ENCODE data around the gene PHF5A.

DNA sequence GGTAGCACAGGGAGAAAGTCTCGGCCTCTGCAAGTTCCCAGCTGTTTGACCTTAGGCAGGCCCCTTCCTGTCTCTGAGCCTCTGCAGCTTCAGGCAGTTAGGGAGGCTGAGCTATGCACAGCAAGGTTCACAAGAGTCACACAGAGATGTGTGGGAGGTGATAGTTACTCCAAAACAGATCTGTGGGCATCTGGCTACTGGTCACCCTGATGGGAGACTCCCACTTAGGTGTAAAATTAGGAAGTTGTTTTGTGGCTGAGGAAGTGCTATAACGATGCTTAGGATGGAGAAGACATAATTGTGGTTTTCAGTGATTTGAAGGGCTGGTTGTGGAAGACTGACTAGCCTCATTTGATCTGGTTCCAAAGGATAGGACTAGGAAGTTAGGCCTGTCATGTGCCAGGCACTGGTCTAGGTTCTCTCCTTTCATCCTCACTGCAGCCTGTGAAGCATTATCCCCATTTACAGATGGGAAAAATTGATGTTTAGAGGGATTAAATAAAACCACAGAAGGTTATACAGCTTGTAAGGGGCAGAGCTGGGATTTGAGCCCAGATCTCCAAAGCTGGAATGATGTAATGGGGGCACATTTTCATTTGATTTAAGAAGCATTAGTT, 13.9 kb upstream of the PHF5A start:
- TF ChIP-seq POLR2AphosphoS5 (IDR thresholded peaks at IDR 0.05; ENCODE audit: low read depth, low read length) (no peak), CHD2 (IDR thresholded peaks at IDR 0.05; ENCODE audit: low read length) (no peak)

All from H1 (cell line).